ENCODE measurements around the gene PSKH1. TPM values are rescaled to one million over a fixed set of nuclear protein-coding genes. Genes with fewer than 3 reads are reported as not detected.

PSKH1 gene
- total RNA-seq, 1 donor from 2014 or later: 21.6 TPM

DNA sequence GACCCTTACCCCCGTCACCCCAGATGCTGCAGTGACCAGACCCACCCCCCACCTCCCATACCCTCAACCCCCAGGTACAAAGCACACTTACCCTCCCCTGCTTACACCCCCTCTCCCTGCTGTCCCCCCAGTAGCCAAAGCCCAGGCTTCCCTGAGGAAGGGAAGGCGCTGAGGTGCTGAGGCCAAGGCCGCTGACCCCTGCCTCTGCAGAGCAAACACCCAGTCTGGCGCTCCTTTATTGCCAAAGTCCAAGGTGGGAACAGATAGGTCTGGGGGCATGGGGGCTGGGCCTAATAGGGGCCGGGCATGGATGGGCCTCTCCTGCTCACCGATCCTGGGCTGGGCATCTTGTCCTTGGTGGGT, 50.2 kb downstream of the PSKH1 start:
- no peak for DNase-seq (ENCODE audit: low read depth)
- no peak overlapping the region for H3K4me3 ChIP-seq (ENCODE audit: low read depth, low read length)
- no peaks in the 10 kb centered on the region for H3K27me3 ChIP-seq (ENCODE audit: control insufficient read depth, insufficient read depth, low read length)
- TF ChIP-seq, protein P1, sequence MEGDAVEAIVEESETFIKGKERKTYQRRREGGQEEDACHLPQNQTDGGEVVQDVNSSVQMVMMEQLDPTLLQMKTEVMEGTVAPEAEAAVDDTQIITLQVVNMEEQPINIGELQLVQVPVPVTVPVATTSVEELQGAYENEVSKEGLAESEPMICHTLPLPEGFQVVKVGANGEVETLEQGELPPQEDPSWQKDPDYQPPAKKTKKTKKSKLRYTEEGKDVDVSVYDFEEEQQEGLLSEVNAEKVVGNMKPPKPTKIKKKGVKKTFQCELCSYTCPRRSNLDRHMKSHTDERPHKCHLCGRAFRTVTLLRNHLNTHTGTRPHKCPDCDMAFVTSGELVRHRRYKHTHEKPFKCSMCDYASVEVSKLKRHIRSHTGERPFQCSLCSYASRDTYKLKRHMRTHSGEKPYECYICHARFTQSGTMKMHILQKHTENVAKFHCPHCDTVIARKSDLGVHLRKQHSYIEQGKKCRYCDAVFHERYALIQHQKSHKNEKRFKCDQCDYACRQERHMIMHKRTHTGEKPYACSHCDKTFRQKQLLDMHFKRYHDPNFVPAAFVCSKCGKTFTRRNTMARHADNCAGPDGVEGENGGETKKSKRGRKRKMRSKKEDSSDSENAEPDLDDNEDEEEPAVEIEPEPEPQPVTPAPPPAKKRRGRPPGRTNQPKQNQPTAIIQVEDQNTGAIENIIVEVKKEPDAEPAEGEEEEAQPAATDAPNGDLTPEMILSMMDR (IDR thresholded peaks at IDR 0.05; ENCODE audit: insufficient read depth, low read length, poor library complexity, severe bottlenecking): no peak
- peaks cover 1% of the 10 kb centered on the region for H3K36me3 ChIP-seq (ENCODE audit: control insufficient read depth, insufficient read depth, low read length)

DNA sequence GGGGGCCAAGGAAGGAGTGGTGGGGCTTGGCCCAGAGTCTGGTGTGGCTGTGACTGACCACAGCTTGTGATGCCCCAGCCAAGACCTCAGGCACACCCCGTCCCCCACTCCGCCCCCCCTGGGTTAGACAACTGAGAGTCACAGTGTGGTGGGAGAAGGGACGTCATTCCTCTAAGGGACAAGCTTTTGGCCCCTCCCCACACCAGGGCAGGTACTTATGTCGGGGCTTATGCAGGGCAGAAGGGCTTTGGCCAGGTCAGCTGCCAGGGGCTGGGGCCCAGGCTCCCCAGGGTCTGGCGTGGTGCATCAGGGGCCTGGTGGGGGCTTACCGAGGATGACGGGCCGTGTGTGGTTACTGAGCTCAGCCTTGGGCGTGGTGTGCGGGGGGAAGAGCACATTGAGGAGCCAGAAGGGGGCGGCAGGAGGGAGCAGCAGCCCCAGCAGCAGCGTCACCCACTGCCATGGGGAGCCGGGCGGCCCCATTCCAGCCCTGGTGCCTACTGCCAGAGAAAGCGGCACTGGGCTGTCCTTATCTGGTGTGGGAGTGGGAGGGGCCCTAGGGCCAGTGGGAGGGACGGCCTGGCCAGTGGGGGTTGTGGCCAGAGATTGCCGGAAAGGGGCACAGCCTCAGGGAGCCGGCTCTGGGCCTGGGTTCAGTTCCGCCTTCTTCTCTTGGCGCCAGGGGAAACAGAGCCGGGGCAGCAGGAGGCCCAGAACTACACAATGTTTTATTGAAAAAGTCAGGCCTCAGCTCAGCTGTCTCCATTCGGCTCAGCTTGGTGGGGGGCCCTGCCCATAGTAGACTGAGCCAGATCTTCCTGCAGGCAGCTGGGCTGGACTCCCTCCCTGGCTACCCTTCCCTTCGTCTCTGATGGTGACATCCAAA, 50.8 kb downstream of the PSKH1 start, which contains the start of gene LCAT:
TSS of gene LCAT (minus strand) at position 502 of the 886 bp plus-strand sequence. CDS start at position 483, 19 bp downstream.
- Histone ChIP-seq H3K36me3 (ENCODE audit: control insufficient read depth, insufficient read depth, low read length) (peaks cover 1% of the 10 kb centered on the region), H3K27me3 (ENCODE audit: control insufficient read depth, insufficient read depth, low read length) (no peaks in the 10 kb centered on the region), H3K4me3 (ENCODE audit: low read depth, low read length) (no peak within 1 kb of the TSS)
- TF ChIP-seq, protein P1 (IDR thresholded peaks at IDR 0.05; ENCODE audit: insufficient read depth, low read length, poor library complexity, severe bottlenecking): no peak
- no peak for DNase-seq (ENCODE audit: low read depth)

DNA sequence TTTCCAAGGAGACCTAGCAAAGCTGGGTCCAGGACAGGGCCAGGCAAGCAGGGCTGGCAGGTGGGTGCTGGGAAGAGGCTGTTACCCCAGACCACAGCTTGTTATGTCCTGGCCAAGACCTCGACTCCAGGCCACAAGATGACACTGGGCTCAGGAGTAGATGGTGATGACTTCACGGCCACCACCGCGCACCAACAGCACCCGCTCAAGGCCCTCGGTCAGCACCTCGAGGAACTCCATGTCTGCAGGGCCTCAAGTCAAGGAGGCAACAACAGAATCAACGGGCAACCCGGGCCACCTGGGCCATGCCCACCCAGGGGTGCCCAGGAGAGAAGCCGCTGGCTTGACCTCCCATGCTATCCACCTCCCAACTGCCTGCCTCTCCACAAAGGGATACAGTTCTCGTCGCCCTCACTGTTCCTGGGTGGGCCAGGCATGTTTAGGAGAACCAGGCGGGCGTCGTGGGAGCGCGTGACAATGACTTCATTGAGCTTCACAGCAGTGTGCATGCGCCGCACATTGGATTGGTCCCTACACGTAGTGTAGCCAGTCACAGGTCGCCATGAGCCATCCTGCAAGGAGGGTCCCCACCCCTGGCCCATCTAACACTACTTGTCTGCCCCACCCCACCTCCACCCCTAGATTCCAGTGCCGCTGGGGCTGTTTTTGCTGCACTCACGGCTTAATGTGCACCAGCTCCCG, 51.8 kb downstream of the PSKH1 start:
- TF ChIP-seq, protein P1 (IDR thresholded peaks at IDR 0.05; ENCODE audit: insufficient read depth, low read length, poor library complexity, severe bottlenecking): no peak
- no peaks in the 10 kb centered on the region for H3K27me3 ChIP-seq (ENCODE audit: control insufficient read depth, insufficient read depth, low read length)
- H3K4me3 ChIP-seq (ENCODE audit: low read depth, low read length): no peak overlapping the region
- no peak for DNase-seq (ENCODE audit: low read depth)
- H3K36me3 ChIP-seq (ENCODE audit: control insufficient read depth, insufficient read depth, low read length): peaks cover 1% of the 10 kb centered on the region

DNA sequence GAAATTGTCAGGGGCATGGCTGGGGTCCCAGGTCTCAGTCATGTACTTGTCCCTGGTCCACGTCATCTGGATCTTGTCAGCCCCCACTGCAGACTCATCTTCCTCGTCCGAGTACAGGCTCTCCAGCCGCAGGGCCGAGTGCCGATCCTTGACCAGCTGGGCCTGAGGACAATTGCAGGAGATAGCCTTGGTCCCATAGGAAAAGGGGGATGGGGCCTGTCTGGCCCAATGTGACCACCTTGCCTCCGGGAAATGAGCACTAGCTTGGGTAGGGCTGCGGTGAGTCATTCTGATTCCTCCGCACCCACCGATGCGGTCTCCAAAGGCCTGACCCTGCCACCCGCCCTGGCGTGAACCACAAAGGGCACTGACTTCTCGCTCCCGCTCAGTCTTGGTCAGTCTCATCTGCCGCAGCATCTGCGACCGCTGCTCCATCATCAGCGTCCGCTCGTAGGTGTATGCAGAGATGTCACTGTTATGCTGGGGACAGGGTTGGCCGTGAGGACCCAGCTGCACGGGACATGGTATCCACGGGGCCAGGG, 52.4 kb downstream of the PSKH1 start:
- no peak for DNase-seq (ENCODE audit: low read depth)
- no peaks in the 10 kb centered on the region for H3K27me3 ChIP-seq (ENCODE audit: control insufficient read depth, insufficient read depth, low read length)
- TF ChIP-seq, protein P1 (IDR thresholded peaks at IDR 0.05; ENCODE audit: insufficient read depth, low read length, poor library complexity, severe bottlenecking): no peak
- no peak overlapping the region for H3K4me3 ChIP-seq (ENCODE audit: low read depth, low read length)
- peaks cover 1% of the 10 kb centered on the region for H3K36me3 ChIP-seq (ENCODE audit: control insufficient read depth, insufficient read depth, low read length)

DNA sequence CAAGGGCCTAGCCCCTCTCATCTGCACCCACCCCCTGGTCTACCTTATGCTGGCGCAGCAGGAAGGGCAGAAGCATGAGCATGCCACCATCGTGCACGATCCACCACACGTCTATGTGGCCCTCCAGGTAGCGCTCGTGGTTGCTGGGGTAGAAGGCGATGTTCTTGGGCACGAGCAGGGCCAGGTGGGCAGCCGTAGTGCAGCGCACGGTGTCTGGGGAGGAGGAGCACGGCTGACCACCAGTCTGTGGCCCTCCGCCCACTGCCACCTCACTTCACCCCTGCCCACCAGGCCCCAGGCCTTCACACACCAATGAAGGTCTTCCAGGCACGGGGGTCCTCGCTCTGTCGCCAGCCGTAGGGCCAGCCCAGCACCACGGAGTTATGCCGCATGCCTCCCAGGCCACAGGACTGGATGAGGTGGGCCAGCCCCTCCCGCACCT, 53.1 kb downstream of the PSKH1 start:
- no peak overlapping the region for H3K4me3 ChIP-seq (ENCODE audit: low read depth, low read length)
- no peak for DNase-seq (ENCODE audit: low read depth)
- no peaks in the 10 kb centered on the region for H3K27me3 ChIP-seq (ENCODE audit: control insufficient read depth, insufficient read depth, low read length)
- peaks cover 1% of the 10 kb centered on the region for H3K36me3 ChIP-seq (ENCODE audit: control insufficient read depth, insufficient read depth, low read length)
- TF ChIP-seq, protein P1 (IDR thresholded peaks at IDR 0.05; ENCODE audit: insufficient read depth, low read length, poor library complexity, severe bottlenecking): no peak
